WTC11 (cell line): Measurements from ENCODE around the gene TRNAU1AP.

Source experiments
- CREB1 ChIP-seq: sonication (generic); formaldehyde crosslinking; IDR thresholded peaks from 2 replicates; pipeline ENCODE4 v1.8.0; 2023; ENCODE audit warnings: mild to moderate bottlenecking, missing genetic modification reagents
- E2F1 ChIP-seq: sonication (generic); formaldehyde crosslinking; IDR thresholded peaks from 2 replicates; pipeline ENCODE4 v1.8.0; 2022; ENCODE audit warnings: mild to moderate bottlenecking, missing genetic modification reagents
- ESRRA ChIP-seq: sonication (generic); formaldehyde crosslinking; IDR thresholded peaks from 2 replicates; pipeline ENCODE4 v1.8.1; 2022; ENCODE audit warnings: mild to moderate bottlenecking, missing genetic modification reagents, borderline replicate concordance
- HMGA2 ChIP-seq: fragments of 250-450 bp; sonication (Bioruptor Pico); IDR thresholded peaks from 2 replicates; pipeline ENCODE4 v1.4.0; 2021; ENCODE audit warnings: mild to moderate bottlenecking, moderate library complexity
- ZNF138 ChIP-seq: sonication (generic); formaldehyde crosslinking; conservative IDR thresholded peaks from 2 replicates; pipeline ENCODE4 v1.8.1; 2022; ENCODE audit warnings: mild to moderate bottlenecking, moderate library complexity, missing genetic modification reagents
- ZNF232 ChIP-seq: sonication (generic); formaldehyde crosslinking; IDR thresholded peaks from 2 replicates; pipeline ENCODE4 v1.8.0; 2022; ENCODE audit warnings: mild to moderate bottlenecking, missing genetic modification reagents
- ZNF263 ChIP-seq: sonication (generic); formaldehyde crosslinking; IDR thresholded peaks from 2 replicates; pipeline ENCODE4 v1.8.1; 2022; ENCODE audit warnings: low read depth, mild to moderate bottlenecking, moderate library complexity, missing genetic modification reagents
- ZNF425 ChIP-seq: fragments of 250-450 bp; sonication (Bioruptor Pico); conservative IDR thresholded peaks from 2 replicates; pipeline ENCODE4 v1.9.0; 2021; ENCODE audit warnings: mild to moderate bottlenecking
- TF ChIP-seq, protein P1 (sequence below): sonication (generic); formaldehyde crosslinking; IDR thresholded peaks from 2 replicates; pipeline ENCODE4 v1.8.0; 2022; ENCODE audit warnings: mild to moderate bottlenecking, missing genetic modification reagents
- TF ChIP-seq, protein P2 (sequence below): sonication (generic); formaldehyde crosslinking; IDR thresholded peaks from 2 replicates; pipeline ENCODE4 v1.8.0; 2023; ENCODE audit warnings: mild to moderate bottlenecking, missing genetic modification reagents
- TF ChIP-seq, protein P3 (sequence below): fragments of 200-600 bp; IDR thresholded peaks from 2 replicates; pipeline ENCODE4 v1.8.0; 2022; ENCODE audit warnings: antibody characterized with exemption
- TF ChIP-seq, protein P4 (sequence below): sonication (generic); formaldehyde crosslinking; IDR thresholded peaks from 2 replicates; pipeline ENCODE4 v1.8.1; 2023; ENCODE audit warnings: mild to moderate bottlenecking, missing genetic modification reagents
- TF ChIP-seq, protein P5 (sequence below): sonication (generic); formaldehyde crosslinking; conservative IDR thresholded peaks from 2 replicates; pipeline ENCODE4 v1.8.1; 2022; ENCODE audit warnings: mild to moderate bottlenecking, missing genetic modification reagents

DNA sequence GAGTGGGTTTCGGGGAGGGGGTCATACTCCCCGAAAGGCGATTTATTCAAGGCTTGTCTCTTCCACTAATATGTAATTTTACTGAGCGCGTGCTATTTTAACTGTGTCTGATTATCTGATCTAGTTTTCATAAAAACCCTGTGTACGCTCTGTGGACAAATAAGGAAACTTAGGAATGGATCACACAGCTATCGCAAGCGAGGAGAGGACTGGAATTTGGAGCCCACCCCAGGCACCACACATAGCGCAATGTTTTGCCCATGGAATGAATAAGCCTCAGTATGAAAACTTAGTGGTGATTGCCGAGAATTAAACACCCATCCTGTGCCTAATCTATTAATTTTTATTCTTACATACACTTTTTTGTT lies 29.3 kb downstream of the TRNAU1AP start:
- no peak for TF ChIP-seq E2F1 (CRISPR knock-in tag)
- TF ChIP-seq, protein P1, sequence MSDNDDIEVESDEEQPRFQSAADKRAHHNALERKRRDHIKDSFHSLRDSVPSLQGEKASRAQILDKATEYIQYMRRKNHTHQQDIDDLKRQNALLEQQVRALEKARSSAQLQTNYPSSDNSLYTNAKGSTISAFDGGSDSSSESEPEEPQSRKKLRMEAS (CRISPR knock-in tag): no peak
- no peak for TF ChIP-seq ZNF232 (CRISPR knock-in tag)
- TF ChIP-seq ZNF138 (CRISPR knock-in tag): no peak
- TF ChIP-seq, protein P2, sequence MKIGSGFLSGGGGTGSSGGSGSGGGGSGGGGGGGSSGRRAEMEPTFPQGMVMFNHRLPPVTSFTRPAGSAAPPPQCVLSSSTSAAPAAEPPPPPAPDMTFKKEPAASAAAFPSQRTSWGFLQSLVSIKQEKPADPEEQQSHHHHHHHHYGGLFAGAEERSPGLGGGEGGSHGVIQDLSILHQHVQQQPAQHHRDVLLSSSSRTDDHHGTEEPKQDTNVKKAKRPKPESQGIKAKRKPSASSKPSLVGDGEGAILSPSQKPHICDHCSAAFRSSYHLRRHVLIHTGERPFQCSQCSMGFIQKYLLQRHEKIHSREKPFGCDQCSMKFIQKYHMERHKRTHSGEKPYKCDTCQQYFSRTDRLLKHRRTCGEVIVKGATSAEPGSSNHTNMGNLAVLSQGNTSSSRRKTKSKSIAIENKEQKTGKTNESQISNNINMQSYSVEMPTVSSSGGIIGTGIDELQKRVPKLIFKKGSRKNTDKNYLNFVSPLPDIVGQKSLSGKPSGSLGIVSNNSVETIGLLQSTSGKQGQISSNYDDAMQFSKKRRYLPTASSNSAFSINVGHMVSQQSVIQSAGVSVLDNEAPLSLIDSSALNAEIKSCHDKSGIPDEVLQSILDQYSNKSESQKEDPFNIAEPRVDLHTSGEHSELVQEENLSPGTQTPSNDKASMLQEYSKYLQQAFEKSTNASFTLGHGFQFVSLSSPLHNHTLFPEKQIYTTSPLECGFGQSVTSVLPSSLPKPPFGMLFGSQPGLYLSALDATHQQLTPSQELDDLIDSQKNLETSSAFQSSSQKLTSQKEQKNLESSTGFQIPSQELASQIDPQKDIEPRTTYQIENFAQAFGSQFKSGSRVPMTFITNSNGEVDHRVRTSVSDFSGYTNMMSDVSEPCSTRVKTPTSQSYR: no peak
- TF ChIP-seq, protein P3, sequence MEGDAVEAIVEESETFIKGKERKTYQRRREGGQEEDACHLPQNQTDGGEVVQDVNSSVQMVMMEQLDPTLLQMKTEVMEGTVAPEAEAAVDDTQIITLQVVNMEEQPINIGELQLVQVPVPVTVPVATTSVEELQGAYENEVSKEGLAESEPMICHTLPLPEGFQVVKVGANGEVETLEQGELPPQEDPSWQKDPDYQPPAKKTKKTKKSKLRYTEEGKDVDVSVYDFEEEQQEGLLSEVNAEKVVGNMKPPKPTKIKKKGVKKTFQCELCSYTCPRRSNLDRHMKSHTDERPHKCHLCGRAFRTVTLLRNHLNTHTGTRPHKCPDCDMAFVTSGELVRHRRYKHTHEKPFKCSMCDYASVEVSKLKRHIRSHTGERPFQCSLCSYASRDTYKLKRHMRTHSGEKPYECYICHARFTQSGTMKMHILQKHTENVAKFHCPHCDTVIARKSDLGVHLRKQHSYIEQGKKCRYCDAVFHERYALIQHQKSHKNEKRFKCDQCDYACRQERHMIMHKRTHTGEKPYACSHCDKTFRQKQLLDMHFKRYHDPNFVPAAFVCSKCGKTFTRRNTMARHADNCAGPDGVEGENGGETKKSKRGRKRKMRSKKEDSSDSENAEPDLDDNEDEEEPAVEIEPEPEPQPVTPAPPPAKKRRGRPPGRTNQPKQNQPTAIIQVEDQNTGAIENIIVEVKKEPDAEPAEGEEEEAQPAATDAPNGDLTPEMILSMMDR: no peak
- no peak for TF ChIP-seq ESRRA
- TF ChIP-seq, protein P4, sequence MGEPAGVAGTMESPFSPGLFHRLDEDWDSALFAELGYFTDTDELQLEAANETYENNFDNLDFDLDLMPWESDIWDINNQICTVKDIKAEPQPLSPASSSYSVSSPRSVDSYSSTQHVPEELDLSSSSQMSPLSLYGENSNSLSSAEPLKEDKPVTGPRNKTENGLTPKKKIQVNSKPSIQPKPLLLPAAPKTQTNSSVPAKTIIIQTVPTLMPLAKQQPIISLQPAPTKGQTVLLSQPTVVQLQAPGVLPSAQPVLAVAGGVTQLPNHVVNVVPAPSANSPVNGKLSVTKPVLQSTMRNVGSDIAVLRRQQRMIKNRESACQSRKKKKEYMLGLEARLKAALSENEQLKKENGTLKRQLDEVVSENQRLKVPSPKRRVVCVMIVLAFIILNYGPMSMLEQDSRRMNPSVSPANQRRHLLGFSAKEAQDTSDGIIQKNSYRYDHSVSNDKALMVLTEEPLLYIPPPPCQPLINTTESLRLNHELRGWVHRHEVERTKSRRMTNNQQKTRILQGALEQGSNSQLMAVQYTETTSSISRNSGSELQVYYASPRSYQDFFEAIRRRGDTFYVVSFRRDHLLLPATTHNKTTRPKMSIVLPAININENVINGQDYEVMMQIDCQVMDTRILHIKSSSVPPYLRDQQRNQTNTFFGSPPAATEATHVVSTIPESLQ: no peak
- TF ChIP-seq, protein P5, sequence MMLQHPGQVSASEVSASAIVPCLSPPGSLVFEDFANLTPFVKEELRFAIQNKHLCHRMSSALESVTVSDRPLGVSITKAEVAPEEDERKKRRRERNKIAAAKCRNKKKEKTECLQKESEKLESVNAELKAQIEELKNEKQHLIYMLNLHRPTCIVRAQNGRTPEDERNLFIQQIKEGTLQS (CRISPR knock-in tag): no peak
- TF ChIP-seq ZNF425: no peak
- no peak for TF ChIP-seq CREB1 (CRISPR knock-in tag)
- TF ChIP-seq HMGA2 (CRISPR knock-in tag): no peak
- TF ChIP-seq ZNF263 (CRISPR knock-in tag): no peak
